ENCODE results near the gene ZNF521. TPM values are rescaled to one million over a fixed set of nuclear protein-coding genes. Genes with fewer than 3 reads are reported as not detected.

ZNF521 gene
- total RNA-seq, 1 experiment from 2014 or later: not detected

- no peaks in the 10 kb centered on the region for H3K27me3 ChIP-seq (replicated peaks; ENCODE audit: insufficient read depth, low read depth, low read length, poor library complexity)
- no peaks in the 10 kb centered on the region for H3K4me1 ChIP-seq (ENCODE audit: insufficient read depth, low read length, poor library complexity, severe bottlenecking)
- H3K9me3 ChIP-seq (ENCODE audit: low read depth, low read length, poor library complexity, severe bottlenecking): no peaks in the 10 kb centered on the region
- DNase-seq (ENCODE audit: low spot score): no peak
- ChIA-PET CTCF (no interaction called here), POLR2A (ENCODE audit: low non-redundant PET) (no interaction called here)
- no peak overlapping the region for H3K27ac ChIP-seq (ENCODE audit: low read depth, low read length, poor library complexity, severe bottlenecking)
- no peaks in the 10 kb centered on the region for H3K36me3 ChIP-seq (ENCODE audit: insufficient read depth, low read length, poor library complexity, severe bottlenecking)
- TF ChIP-seq CTCF (conservative IDR thresholded peaks at IDR 0.05; ENCODE audit: low read depth, low read length): no peak
- no peak for TF ChIP-seq EZH2 (IDR thresholded peaks at IDR 0.05; ENCODE audit: borderline replicate concordance, low read depth, low read length, poor library complexity, severe bottlenecking)
- BruUV-seq (replicated peaks): no TSS peak
- H3K4me3 ChIP-seq (ENCODE audit: low read depth, low read length, poor library complexity, severe bottlenecking): no peak overlapping the region
- intact Hi-C loops (cut with micrococcal nuclease; ENCODE audit: unreplicated experiment): no loop called here
These were observed 219.0 kb downstream of the ZNF521 start for GRCh38 chr18:25132786-25133496.

- Histone ChIP-seq H3K27ac (ENCODE audit: low read depth, low read length, poor library complexity, severe bottlenecking) (no peak overlapping the region), H3K4me1 (ENCODE audit: insufficient read depth, low read length, poor library complexity, severe bottlenecking) (no peaks in the 10 kb centered on the region), H3K9me3 (ENCODE audit: low read depth, low read length, poor library complexity, severe bottlenecking) (no peaks in the 10 kb centered on the region), H3K4me3 (ENCODE audit: low read depth, low read length, poor library complexity, severe bottlenecking) (no peak overlapping the region), H3K27me3 (replicated peaks; ENCODE audit: insufficient read depth, low read depth, low read length, poor library complexity) (no peaks in the 10 kb centered on the region), H3K36me3 (ENCODE audit: insufficient read depth, low read length, poor library complexity, severe bottlenecking) (no peaks in the 10 kb centered on the region)
- intact Hi-C loops (cut with micrococcal nuclease; ENCODE audit: unreplicated experiment): no loop called here
- BruUV-seq (replicated peaks): no TSS peak
- ChIA-PET POLR2A (ENCODE audit: low non-redundant PET) (no interaction called here), CTCF (no interaction called here)
- TF ChIP-seq CTCF (conservative IDR thresholded peaks at IDR 0.05; ENCODE audit: low read depth, low read length): no peak
- no peak for TF ChIP-seq EZH2 (IDR thresholded peaks at IDR 0.05; ENCODE audit: borderline replicate concordance, low read depth, low read length, poor library complexity, severe bottlenecking)
- DNase-seq (ENCODE audit: low spot score): no peak
These were observed 225.2 kb downstream of the ZNF521 start for GRCh38 chr18:25126751-25127150.

GRCh38 chr18:25125680-25126079 is 226.3 kb downstream of the ZNF521 start:
- no peak overlapping the region for H3K4me3 ChIP-seq (ENCODE audit: low read depth, low read length, poor library complexity, severe bottlenecking)
- DNase-seq (ENCODE audit: low spot score): no peak
- H3K27ac ChIP-seq (ENCODE audit: low read depth, low read length, poor library complexity, severe bottlenecking): no peak overlapping the region
- no peaks in the 10 kb centered on the region for H3K36me3 ChIP-seq (ENCODE audit: insufficient read depth, low read length, poor library complexity, severe bottlenecking)
- CTCF ChIA-PET: no interaction called here
- H3K9me3 ChIP-seq (ENCODE audit: low read depth, low read length, poor library complexity, severe bottlenecking): no peaks in the 10 kb centered on the region
- no peaks in the 10 kb centered on the region for H3K4me1 ChIP-seq (ENCODE audit: insufficient read depth, low read length, poor library complexity, severe bottlenecking)
- H3K27me3 ChIP-seq (replicated peaks; ENCODE audit: insufficient read depth, low read depth, low read length, poor library complexity): no peaks in the 10 kb centered on the region
- no peak for TF ChIP-seq CTCF (conservative IDR thresholded peaks at IDR 0.05; ENCODE audit: low read depth, low read length)
- TF ChIP-seq EZH2 (IDR thresholded peaks at IDR 0.05; ENCODE audit: borderline replicate concordance, low read depth, low read length, poor library complexity, severe bottlenecking): no peak
- POLR2A ChIA-PET (ENCODE audit: low non-redundant PET): no interaction called here
- no TSS peak for BruUV-seq (replicated peaks)
- intact Hi-C loops (cut with micrococcal nuclease; ENCODE audit: unreplicated experiment): no loop called here
